ENCODE results near the gene AMMECR1.

AMMECR1 gene

DNA sequence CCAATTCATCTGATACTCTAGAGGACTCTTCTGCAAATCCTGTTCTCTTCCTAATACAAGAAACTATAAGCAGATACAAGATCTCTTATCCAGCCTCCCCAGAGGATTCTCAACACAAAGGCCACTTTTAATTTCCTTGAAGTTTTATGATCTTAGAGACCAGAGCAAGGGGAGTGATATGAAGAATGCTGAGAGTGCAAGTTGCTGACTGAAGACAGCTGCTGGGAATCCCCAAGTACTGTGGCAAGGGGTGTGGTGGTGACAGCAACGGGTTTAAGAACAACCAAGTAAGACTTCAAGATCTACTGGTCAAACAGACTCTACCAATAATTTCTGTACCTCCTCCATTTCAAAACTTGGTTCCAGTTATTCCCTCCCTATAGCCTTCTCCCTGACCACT, 7.0 kb downstream of the AMMECR1 start:
- DNase-seq: no peak

DNA sequence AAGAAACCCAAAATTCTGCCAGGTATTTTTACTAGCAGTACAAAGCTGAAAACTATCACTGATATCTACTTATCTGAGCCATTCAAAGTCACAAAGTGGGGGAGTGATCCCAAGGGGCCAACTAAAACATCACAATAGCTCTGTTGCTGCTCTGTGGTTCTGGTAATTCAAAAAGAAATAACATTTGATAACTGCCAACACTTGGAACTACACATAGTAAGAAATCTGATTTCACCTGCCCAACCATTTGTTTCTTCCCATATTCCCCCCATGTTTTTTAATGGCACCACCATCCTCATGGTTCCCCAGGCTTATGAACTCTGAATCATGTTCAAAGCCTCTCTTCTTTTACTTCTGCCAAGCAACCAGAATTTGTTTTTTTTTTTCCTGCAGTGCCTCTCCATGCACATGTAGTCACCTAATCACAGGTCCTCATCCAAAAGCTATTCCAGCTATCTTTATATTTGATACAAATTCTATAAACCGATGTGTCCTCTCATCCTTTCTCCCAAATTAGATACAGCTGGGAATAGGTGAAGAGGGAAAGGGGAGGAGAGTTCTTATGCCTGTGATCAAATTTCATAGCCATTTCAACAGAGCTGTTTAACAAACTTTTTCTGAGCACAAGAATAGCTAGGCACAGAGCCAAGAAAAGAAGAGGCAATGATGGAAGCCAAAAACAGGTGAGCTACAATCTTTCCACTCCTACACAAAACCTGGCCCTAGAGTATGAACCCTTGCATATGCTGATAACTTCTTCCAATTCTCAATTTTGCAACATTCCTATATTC, 7.7 kb downstream of the AMMECR1 start:
- no peak for DNase-seq

DNA sequence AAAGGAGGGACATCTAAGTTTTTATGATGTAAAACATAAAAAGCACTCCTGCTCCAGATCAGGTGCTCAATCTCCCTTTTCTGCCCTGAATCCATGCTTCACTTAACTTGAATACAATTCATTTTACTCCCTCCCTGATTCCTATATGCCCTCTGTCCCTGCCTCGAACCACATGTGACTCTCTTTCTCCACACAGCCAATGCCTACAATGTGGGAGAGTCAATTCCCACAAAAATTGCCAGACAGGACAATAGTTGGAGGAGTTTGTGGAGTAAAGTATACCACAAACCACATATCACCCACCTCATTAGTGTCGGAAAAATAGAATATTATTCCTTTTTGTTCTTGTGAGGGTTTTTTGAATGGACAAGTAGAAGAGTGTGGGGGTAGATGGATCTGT, 9.7 kb downstream of the AMMECR1 start:
- no peak for DNase-seq

- no peak for DNase-seq
These were observed 13.0 kb downstream of the AMMECR1 start for GRCh38 chrX:110304884-110305283.

DNA sequence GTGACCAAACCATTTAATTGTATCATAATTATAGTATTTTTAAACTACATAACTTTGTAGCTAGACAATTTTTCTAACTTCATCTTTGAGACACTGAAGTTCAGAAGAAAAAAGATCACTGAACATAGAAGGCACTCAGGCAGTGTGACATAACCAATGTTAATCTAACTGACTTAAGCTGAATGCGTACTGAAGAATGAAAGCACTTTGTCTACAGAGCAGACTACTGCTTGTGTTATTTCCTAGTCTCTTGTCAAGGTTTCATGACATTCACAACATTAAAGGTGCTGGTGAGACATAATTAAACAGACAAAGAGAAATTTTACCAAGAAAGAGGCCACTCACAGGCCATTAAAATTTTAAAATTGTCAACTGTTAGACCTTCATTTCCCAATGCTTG, 13.5 kb downstream of the AMMECR1 start:
- DNase-seq: no peak

- DNase-seq: no peak
These were observed 14.9 kb downstream of the AMMECR1 start for GRCh38 chrX:110302975-110303374.

- no peak for DNase-seq
These were observed 16.7 kb downstream of the AMMECR1 start for GRCh38 chrX:110301194-110301593.

GRCh38 chrX:110294087-110294486, 23.8 kb downstream of the AMMECR1 start:
- DNase-seq: no peak

- no peak for DNase-seq
These were observed 24.2 kb downstream of the AMMECR1 start for GRCh38 chrX:110293658-110294057.

- DNase-seq: no peak
These were observed 30.3 kb downstream of the AMMECR1 start for GRCh38 chrX:110287605-110288004.

GRCh38 chrX:110286106-110286505, 31.8 kb downstream of the AMMECR1 start:
- DNase-seq: no peak

GRCh38 chrX:110284159-110284558, 33.7 kb downstream of the AMMECR1 start:
- DNase-seq: no peak

DNA sequence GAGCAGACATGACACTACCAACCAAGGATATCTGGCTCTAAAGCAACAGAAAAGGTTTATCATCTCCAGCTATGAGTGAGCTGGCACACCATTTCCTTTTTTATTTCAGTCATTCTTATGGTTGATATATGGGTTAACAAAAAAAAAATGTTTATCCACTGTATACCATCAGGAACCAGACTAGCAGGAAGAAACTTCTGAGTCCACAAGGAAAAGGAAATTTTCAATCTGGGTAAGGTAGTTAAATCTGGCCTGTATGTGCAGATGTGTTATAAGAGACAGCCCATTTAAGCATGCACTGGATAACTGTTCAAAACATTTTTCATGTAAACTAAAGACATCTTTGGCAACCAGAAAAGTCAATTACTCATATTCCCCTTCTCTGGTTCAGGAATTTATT, 35.0 kb downstream of the AMMECR1 start:
- no peak for DNase-seq

DNA sequence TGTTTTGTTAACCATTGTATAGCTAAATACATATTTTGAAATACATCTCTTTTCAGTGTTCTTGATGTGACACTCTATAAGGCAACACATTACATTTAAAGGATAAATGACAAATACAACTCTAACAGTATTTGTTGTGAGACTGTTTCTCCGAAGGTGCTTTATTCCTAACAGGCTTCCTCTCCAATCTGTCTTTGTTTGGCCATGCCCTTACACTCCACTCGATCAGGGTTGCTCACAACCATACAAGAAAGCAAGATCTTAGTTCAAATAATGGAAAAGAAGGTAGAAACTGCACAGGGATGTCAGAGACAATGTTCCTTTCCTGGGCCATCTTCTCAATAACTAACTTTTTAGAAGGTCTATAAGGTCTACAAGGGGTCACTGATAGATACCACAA, 36.5 kb downstream of the AMMECR1 start:
- DNase-seq: no peak

- DNase-seq: no peak
These were observed 36.9 kb downstream of the AMMECR1 start for GRCh38 chrX:110280954-110281353.

GRCh38 chrX:110277609-110278008, 40.3 kb downstream of the AMMECR1 start:
- no peak for DNase-seq

DNA sequence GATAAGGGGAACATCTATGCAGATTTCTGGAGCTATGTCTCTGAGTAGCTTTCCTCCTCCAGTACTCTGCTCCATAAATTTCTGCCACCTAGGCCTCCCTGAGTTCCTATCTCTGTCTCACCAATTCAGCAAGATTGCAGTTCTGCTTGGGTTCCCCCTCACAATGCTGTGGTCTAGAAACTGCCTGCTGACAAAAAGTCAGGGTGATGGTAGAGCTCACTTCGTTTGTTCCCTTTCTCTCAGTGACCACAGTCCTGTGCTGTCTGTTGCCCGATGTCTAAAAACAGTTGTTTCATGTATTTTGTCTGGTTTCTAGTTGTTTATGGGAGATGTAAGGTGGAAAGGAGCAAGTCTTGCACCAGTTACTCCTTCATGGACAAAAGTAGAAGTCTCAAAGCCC, 41.1 kb downstream of the AMMECR1 start:
- DNase-seq: no peak

GRCh38 chrX:110268886-110269285, 49.0 kb downstream of the AMMECR1 start:
- no peak for DNase-seq

DNA sequence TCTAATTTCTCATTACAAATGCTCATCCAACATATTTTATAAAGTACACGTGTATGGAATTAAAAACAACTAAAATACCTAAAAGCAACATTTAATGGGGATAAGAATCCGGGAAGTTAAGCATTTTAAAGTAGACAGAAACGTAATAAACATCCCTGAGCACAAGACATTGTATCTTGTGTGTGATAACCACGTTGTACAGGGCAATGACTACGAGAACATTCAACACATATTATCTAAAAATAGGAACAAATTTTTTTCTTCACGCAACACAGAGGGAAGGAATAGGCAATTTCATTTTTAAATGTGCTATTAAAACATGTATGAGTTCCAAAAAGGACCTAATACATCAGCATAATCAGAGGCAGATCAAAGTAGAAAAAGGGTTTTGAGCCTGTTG, 49.5 kb downstream of the AMMECR1 start:
- DNase-seq: no peak

DNA sequence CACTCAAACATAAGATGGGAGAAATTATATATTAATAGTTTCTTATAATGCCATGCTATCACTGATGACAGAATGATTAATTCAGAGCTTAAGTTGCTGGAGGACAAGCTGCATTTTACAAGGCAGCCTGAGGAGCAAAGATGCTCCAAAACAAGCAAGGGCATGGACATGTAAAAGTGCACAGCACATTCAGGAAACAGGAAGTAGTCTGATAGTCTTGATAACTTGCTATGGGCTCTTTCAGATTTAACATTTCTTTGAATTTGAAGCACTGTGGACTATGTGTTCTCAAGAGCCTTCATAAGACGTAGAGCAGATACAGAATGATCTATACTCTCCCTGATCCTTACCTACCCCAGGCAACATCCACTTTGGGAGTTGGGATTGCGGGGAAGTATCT, 50.0 kb downstream of the AMMECR1 start:
- no peak for DNase-seq

GRCh38 chrX:110265661-110266060, 52.2 kb downstream of the AMMECR1 start:
- DNase-seq: no peak

GRCh38 chrX:110259117-110259516, 58.8 kb downstream of the AMMECR1 start:
- no peak for DNase-seq

GRCh38 chrX:110258552-110258951, 59.3 kb downstream of the AMMECR1 start:
- DNase-seq: no peak

GRCh38 chrX:110257889-110258288, 60.0 kb downstream of the AMMECR1 start:
- DNase-seq: no peak

GRCh38 chrX:110252711-110253110, 65.2 kb downstream of the AMMECR1 start:
- DNase-seq: no peak
